GM18861 (cell line): ENCODE data around the gene SLC44A3.

Experiments used
- ATAC-seq: cut with Tn5 transposase; IDR thresholded peaks from one replicate; pipeline ENCODE4 v1.9.1; 2021; ENCODE audit not compliant: unreplicated experiment

Gene SLC44A3

DNA sequence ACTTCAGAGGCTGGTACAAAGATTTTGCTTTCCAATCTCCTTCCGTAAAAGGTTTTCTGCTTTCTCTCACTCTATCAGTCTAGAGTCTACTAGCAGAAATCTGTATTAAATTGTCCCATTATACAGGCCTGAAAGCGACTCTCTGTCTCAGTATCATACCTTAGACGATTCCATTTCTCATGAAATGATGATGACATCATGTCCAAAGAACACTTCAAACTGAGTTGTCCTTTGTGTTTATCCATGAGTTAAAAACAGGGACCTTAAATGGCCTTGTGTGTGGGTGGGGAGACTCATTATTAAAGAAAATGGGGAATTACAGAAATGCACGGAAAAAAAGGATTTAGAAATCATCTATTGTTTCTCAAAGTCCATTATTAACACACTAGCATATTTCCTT, 21.0 kb upstream of the SLC44A3 start:
- no peak for ATAC-seq

- peak; percentile 69 for ATAC-seq
Observed at GRCh38 chr1:94801919-94802546, 18.1 kb upstream of the SLC44A3 start.

- no peak for ATAC-seq
Observed at GRCh38 chr1:94803106-94803505, 17.1 kb upstream of the SLC44A3 start.

- ATAC-seq, result no peak
Observed at GRCh38 chr1:94803517-94804441, 16.4 kb upstream of the SLC44A3 start.

GRCh38 chr1:94804442-94804837, 15.7 kb upstream of the SLC44A3 start:
- ATAC-seq, result no peak

GRCh38 chr1:94805912-94806311, 14.2 kb upstream of the SLC44A3 start:
- peak; percentile 52 for ATAC-seq

- no peak for ATAC-seq
Observed at GRCh38 chr1:94806441-94806871, 13.7 kb upstream of the SLC44A3 start.

DNA sequence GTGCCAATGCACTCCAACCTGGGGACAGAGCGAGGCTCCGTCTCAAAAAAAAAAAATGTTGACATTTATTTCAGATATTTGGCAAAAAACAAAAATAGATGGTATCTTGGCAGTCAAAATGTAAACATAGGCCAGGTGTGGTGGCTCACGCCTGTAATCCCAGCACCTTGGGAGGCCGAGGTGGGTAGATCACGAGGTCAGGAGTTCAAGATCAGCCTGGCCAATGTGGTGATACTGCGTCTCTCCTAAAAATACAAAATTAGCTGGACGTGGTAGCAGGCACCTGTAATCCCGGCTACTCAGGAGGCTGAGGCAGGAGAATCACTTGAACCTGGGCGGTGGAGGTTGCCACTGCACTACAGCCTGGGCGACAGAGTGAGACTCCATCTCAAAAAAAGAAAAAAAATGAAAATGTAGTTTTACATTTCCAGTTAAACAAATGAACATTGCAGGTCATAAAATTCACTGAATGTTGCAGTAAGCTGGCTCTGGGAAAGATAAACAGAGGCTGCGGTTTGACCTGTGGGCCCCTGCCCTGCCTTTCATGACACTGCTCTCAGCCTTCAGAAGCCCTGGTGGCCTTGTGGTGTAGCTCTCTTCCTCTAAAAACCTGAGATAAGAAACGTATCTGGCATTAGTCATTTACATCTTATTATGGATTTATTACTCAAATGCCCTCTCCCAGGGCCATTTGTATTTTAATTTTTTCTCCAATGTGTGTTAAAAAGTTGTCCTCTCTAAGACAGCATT, 12.2 kb upstream of the SLC44A3 start:
- ATAC-seq, result no peak

GRCh38 chr1:94808669-94809068, 11.5 kb upstream of the SLC44A3 start:
- no peak for ATAC-seq

DNA sequence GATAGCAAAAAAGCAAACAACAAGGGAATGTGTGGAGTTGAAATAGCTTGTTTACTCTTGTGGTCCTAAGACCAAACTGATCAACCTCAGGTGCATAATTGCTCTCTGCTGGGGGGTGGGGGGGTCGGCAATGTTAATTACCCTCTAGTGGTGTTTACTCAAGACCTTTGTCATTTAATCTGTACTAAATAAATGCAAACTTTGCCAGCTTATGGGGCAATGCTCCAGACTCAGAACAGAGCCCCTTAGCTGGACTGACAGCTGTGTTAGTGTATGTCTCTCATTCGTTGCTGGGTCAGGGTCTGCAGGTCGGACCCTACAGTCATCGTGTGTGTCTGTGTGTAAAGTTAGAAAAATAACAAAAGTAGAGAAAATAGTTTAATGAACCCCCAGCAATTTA, 7.2 kb upstream of the SLC44A3 start:
- ATAC-seq, result no peak

- ATAC-seq, result no peak
Observed at GRCh38 chr1:94816030-94816429, 4.1 kb upstream of the SLC44A3 start.

GRCh38 chr1:94817712-94818111, 2.4 kb upstream of the SLC44A3 start:
- ATAC-seq, result no peak

DNA sequence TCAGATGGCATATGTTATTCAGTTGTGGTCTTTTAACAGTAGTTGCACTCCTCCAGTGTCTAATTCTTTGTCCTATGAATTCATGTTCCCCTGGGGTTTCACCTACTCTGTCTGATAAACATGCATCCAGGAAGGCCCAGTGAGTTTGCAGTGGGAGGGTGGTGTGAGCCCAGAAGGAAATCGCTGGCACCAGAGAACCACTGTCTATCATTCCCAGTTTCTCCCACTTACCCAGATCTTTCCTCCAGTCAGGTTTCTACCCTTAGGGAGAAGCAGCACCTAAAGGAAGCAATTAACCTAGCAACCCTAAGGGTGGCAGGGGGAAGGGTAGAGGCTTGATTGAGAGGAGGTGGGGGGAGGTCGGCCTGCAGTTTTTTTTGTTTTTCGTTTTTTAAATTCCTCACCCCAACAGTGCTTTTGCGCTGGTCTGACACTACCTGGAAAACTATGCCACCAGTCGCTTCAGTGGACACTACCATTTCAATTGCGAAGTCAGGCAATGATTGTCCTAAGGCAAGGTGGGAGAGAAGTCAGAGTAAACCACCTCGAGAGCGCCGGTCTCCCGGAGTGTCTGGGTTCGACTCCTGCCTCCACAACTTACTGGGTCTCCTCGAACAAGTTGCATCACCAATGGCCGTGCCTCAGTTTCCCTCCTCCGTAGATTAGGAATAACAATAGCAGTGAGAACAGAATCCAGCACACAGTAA, 766 bp upstream of the SLC44A3 start:
- no peak for ATAC-seq

DNA sequence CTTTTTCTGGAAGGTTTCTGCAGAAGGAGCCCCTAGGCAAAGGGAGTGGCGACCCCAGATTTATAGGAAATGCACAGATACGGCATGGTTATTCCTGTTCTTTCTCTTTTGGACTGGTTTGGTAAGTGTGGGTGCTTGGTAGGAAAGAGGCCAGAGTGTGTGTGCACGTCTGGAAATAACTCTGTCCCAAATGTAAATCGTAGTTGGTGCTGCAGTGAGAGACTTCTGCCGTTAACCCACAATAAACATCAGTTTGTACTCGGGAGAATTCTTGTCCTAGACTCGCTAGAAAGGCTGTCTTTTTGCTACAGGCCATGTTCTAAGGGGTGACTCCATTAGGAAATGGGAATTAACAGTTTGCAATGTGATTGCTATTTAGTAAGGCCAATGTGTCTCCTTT, 779 bp downstream of the SLC44A3 start:
- ATAC-seq, result no peak

- ATAC-seq, result no peak
Observed at GRCh38 chr1:94821636-94822305, 1.6 kb downstream of the SLC44A3 start.

- no peak for ATAC-seq
Observed at GRCh38 chr1:94823116-94823515, 3.0 kb downstream of the SLC44A3 start.

GRCh38 chr1:94825936-94826335, 5.8 kb downstream of the SLC44A3 start:
- ATAC-seq, result no peak

- ATAC-seq, result no peak
Observed at GRCh38 chr1:94827434-94827833, 7.3 kb downstream of the SLC44A3 start.

GRCh38 chr1:94828251-94828650, 8.1 kb downstream of the SLC44A3 start:
- ATAC-seq, result no peak

GRCh38 chr1:94831641-94832040, 11.5 kb downstream of the SLC44A3 start:
- no peak for ATAC-seq
